Body of pancreas (tissue), 4 donors: Measurements from ENCODE around the gene SLC27A2.

Source experiments
- POLR2A ChIP-seq, 3 donors: fragments of 450-650 bp; IDR thresholded peaks; one replicate each; pipeline ENCODE4 v1.6.1; 2016; ENCODE audit warnings: antibody characterized with exemption in 3 of 3, mild to moderate bottlenecking in 2 of 3
- TF ChIP-seq, protein P1 (sequence below), 7 experiments: fragments of 450-650 bp in 4 of 7; fragments of 200-600 bp in 3 of 7; sonication (generic) in 3 of 7; IDR thresholded peaks; one replicate each; pipeline ENCODE4 v1.5.1; 2016 to 2019; ENCODE audit warnings: antibody characterized with exemption in 7 of 7

DNA sequence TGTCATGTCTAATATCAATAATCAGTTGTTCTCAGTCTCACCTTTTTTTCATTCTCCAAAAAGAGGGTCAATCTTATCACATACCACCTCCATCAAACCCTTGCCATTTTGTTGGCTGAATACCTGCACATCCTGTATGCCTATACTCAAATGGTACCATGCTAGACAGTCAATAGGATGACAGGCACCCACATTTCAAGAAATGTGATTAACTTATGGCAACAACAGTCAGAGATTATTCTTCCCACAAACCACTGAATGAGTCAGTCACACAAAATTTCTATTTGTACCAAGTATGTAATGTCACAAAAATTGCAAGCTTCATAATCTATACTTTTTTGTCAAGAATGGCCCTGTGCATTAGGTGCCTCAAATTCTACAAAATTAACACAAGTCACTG, 5.1 kb upstream of the SLC27A2 start:
- no peak for TF ChIP-seq POLR2A (IDR thresholded peaks at IDR 0.05)
- TF ChIP-seq, protein P1, sequence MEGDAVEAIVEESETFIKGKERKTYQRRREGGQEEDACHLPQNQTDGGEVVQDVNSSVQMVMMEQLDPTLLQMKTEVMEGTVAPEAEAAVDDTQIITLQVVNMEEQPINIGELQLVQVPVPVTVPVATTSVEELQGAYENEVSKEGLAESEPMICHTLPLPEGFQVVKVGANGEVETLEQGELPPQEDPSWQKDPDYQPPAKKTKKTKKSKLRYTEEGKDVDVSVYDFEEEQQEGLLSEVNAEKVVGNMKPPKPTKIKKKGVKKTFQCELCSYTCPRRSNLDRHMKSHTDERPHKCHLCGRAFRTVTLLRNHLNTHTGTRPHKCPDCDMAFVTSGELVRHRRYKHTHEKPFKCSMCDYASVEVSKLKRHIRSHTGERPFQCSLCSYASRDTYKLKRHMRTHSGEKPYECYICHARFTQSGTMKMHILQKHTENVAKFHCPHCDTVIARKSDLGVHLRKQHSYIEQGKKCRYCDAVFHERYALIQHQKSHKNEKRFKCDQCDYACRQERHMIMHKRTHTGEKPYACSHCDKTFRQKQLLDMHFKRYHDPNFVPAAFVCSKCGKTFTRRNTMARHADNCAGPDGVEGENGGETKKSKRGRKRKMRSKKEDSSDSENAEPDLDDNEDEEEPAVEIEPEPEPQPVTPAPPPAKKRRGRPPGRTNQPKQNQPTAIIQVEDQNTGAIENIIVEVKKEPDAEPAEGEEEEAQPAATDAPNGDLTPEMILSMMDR (IDR thresholded peaks at IDR 0.05) = no peak
